ENCODE measurements around the gene PAQR8.

GRCh38 chr6:52341561-52342260 is 20.2 kb upstream of the PAQR8 start:
- TF ChIP-seq CTCF (IDR thresholded peaks at IDR 0.05) = no peak
- TF ChIP-seq POLR2A (IDR thresholded peaks at IDR 0.05) = no peak
- TF ChIP-seq EP300 (IDR thresholded peaks at IDR 0.05) = no peak
